GM21528 (cell line): ENCODE measurements around the gene ING3.

ENCODE experiments used
- ATAC-seq: cut with Tn5 transposase; IDR thresholded peaks from one replicate; pipeline ENCODE4 v1.9.1; 2021; ENCODE audit warnings: mild to moderate bottlenecking, moderate library complexity; ENCODE audit not compliant: unreplicated experiment, low FRiP score

The ING3 gene

GRCh38 chr7:120950539-120951308 lies at the start of gene ING3:
ING3 (plus strand) TSS chr7:120950777; CDS start chr7:120950897, 120 bp downstream.
- peak; percentile 99 for ATAC-seq

GRCh38 chr7:120915314-120916105 lies 35.1 kb upstream of the ING3 start:
- no peak for ATAC-seq

GRCh38 chr7:120916121-120916520 lies 34.5 kb upstream of the ING3 start:
- ATAC-seq: no peak

GRCh38 chr7:120916538-120916937 lies 34.0 kb upstream of the ING3 start:
- no peak for ATAC-seq

- no peak for ATAC-seq
Measured at GRCh38 chr7:120919466-120919865, 31.1 kb upstream of the ING3 start.

GRCh38 chr7:120920034-120920433 lies 30.5 kb upstream of the ING3 start:
- no peak for ATAC-seq

- ATAC-seq: no peak
Measured at GRCh38 chr7:120920591-120921274, 29.8 kb upstream of the ING3 start.

- ATAC-seq: no peak
Measured at GRCh38 chr7:120924837-120925236, 25.7 kb upstream of the ING3 start.

GRCh38 chr7:120925392-120925791 lies 25.2 kb upstream of the ING3 start:
- no peak for ATAC-seq

- ATAC-seq: peak; percentile 5
Measured at GRCh38 chr7:120926943-120927346, 23.6 kb upstream of the ING3 start.

GRCh38 chr7:120927454-120928103 lies 23.0 kb upstream of the ING3 start:
- peak; percentile 70 for ATAC-seq

- ATAC-seq: no peak
Measured at GRCh38 chr7:120931243-120931642, 19.3 kb upstream of the ING3 start.

GRCh38 chr7:120933475-120933874 lies 17.1 kb upstream of the ING3 start:
- ATAC-seq: no peak

GRCh38 chr7:120939345-120939744 lies 11.2 kb upstream of the ING3 start:
- ATAC-seq: no peak

GRCh38 chr7:120941064-120941463 lies 9.5 kb upstream of the ING3 start:
- ATAC-seq: peak; percentile 50

GRCh38 chr7:120941856-120942255 lies 8.7 kb upstream of the ING3 start:
- ATAC-seq: no peak

- ATAC-seq: no peak
Measured at GRCh38 chr7:120942861-120943260, 7.7 kb upstream of the ING3 start.

- ATAC-seq: no peak
Measured at GRCh38 chr7:120944826-120945562, 5.6 kb upstream of the ING3 start.

GRCh38 chr7:120947980-120948379 lies 2.6 kb upstream of the ING3 start:
- no peak for ATAC-seq

GRCh38 chr7:120949393-120949911 lies 1.1 kb upstream of the ING3 start:
- ATAC-seq: no peak
